Upper lobe of left lung (tissue), 4 donors: ENCODE results near the gene PLS3.

Experiments
- EP300 ChIP-seq, 4 donors: sonication (generic); formaldehyde crosslinking; IDR thresholded peaks; one replicate each; pipeline ENCODE4 v1.5.1; 2017; ENCODE audit warnings: antibody characterized with exemption in 4 of 4, control low read depth in 2 of 4
- POLR2AphosphoS5 ChIP-seq, 2 donors: sonication (generic); formaldehyde crosslinking; IDR thresholded peaks; one replicate each; pipeline ENCODE4 v1.5.1; 2017; ENCODE audit warnings: antibody characterized with exemption in 2 of 2
- TF ChIP-seq, protein P1 (sequence below), 6 experiments: fragments of 450-650 bp in 4 of 6; fragments of 200-600 bp in 2 of 6; sonication (generic) in 2 of 6; IDR thresholded peaks; one replicate each; pipeline ENCODE4 v1.5.1; 2016 to 2019; ENCODE audit warnings: antibody characterized with exemption in 6 of 6

DNA sequence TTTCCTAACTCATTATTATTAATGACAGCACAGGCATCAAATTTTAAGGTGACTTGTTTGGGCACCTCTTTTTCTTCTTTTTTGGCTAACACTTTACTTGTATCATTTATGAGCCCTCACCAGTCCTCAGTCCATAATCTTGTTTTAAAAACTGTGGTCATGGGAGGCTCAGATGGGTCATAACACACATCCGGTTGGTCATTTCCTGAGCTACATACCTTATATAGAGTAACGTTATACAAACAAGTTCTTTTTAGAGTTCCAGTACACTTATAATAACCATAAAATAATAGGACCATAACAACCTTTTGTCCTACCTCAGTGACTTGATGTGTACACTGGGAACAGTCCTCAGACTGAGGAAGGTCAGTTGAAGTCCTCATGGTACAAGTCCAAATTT lies 21.1 kb upstream of the PLS3 start:
- TF ChIP-seq POLR2AphosphoS5 (IDR thresholded peaks at IDR 0.05) = no peak
- TF ChIP-seq EP300 (IDR thresholded peaks at IDR 0.05) = no peak
- TF ChIP-seq, protein P1, sequence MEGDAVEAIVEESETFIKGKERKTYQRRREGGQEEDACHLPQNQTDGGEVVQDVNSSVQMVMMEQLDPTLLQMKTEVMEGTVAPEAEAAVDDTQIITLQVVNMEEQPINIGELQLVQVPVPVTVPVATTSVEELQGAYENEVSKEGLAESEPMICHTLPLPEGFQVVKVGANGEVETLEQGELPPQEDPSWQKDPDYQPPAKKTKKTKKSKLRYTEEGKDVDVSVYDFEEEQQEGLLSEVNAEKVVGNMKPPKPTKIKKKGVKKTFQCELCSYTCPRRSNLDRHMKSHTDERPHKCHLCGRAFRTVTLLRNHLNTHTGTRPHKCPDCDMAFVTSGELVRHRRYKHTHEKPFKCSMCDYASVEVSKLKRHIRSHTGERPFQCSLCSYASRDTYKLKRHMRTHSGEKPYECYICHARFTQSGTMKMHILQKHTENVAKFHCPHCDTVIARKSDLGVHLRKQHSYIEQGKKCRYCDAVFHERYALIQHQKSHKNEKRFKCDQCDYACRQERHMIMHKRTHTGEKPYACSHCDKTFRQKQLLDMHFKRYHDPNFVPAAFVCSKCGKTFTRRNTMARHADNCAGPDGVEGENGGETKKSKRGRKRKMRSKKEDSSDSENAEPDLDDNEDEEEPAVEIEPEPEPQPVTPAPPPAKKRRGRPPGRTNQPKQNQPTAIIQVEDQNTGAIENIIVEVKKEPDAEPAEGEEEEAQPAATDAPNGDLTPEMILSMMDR (IDR thresholded peaks at IDR 0.05) = no peak
